Gastroesophageal sphincter (tissue), 3 donors: ENCODE measurements around the gene GTF2F2.

Source experiments
- POLR2A ChIP-seq, 2 donors: fragments of 450-650 bp; IDR thresholded peaks; one replicate each; pipeline ENCODE4 v1.6.1; 2017; ENCODE audit warnings: antibody characterized with exemption in 2 of 2, mild to moderate bottlenecking in 2 of 2, moderate library complexity in 1 of 2
- TF ChIP-seq, protein P1 (sequence below), 4 experiments: fragments of 200-600 bp in 2 of 4; fragments of 450-650 bp in 2 of 4; sonication (generic) in 1 of 4; IDR thresholded peaks; one replicate each; pipeline ENCODE4 v1.5.1; 2017 to 2019; ENCODE audit warnings: antibody characterized with exemption in 4 of 4, mild to moderate bottlenecking in 2 of 4, moderate library complexity in 2 of 4

- TF ChIP-seq, protein P1, sequence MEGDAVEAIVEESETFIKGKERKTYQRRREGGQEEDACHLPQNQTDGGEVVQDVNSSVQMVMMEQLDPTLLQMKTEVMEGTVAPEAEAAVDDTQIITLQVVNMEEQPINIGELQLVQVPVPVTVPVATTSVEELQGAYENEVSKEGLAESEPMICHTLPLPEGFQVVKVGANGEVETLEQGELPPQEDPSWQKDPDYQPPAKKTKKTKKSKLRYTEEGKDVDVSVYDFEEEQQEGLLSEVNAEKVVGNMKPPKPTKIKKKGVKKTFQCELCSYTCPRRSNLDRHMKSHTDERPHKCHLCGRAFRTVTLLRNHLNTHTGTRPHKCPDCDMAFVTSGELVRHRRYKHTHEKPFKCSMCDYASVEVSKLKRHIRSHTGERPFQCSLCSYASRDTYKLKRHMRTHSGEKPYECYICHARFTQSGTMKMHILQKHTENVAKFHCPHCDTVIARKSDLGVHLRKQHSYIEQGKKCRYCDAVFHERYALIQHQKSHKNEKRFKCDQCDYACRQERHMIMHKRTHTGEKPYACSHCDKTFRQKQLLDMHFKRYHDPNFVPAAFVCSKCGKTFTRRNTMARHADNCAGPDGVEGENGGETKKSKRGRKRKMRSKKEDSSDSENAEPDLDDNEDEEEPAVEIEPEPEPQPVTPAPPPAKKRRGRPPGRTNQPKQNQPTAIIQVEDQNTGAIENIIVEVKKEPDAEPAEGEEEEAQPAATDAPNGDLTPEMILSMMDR (IDR thresholded peaks at IDR 0.05) = no peak
- TF ChIP-seq POLR2A (IDR thresholded peaks at IDR 0.05) = no peak
These were observed 64.4 kb downstream of the GTF2F2 start for GRCh38 chr13:45184693-45185092.
